ENCODE results near the gene TBX19. TPM values are rescaled to one million over a fixed set of nuclear protein-coding genes. Genes with fewer than 3 reads are reported as not detected.

TBX19 gene
- polyA plus RNA-seq, 1 experiment, result 2.3 TPM

DNA sequence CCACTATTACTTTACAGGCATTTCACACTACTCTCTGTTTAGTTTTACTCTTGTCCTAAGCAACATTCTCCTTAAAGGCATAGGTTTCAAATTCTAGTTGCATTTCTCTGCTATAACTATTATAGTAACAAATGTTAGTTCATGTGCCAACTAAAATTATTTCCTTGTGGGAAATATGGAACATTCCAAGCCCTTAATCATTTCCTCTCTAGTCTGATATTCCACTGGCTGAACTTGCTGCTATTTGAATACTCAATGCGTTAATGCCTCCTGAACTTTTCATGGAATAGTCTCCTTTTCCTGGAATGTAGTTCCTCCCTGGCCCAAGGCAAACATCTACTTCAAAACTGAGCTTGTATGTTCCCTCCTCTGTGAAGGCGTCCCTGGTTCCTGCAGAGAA is 19.3 kb upstream of the TBX19 start:
- TF ChIP-seq, protein P1, sequence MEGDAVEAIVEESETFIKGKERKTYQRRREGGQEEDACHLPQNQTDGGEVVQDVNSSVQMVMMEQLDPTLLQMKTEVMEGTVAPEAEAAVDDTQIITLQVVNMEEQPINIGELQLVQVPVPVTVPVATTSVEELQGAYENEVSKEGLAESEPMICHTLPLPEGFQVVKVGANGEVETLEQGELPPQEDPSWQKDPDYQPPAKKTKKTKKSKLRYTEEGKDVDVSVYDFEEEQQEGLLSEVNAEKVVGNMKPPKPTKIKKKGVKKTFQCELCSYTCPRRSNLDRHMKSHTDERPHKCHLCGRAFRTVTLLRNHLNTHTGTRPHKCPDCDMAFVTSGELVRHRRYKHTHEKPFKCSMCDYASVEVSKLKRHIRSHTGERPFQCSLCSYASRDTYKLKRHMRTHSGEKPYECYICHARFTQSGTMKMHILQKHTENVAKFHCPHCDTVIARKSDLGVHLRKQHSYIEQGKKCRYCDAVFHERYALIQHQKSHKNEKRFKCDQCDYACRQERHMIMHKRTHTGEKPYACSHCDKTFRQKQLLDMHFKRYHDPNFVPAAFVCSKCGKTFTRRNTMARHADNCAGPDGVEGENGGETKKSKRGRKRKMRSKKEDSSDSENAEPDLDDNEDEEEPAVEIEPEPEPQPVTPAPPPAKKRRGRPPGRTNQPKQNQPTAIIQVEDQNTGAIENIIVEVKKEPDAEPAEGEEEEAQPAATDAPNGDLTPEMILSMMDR (IDR thresholded peaks at IDR 0.05; ENCODE audit: insufficient read depth, low read depth, low read length), result no peak
- CTCF ChIA-PET, result no interaction called here
- no peaks in the 10 kb centered on the region for H3K27me3 ChIP-seq (ENCODE audit: control insufficient read depth, insufficient read depth, low read length)
- H3K4me3 ChIP-seq (ENCODE audit: low read depth, low read length), result no peak overlapping the region
- peak; percentile 65 for DNase-seq (ENCODE audit: low read depth)
- POLR2A ChIA-PET, result interaction anchor here (0.7 kb wide), 1 partner anchor 24 kb away, joined by 4 read pairs; no protein-coding TSS in a partner anchor
- peaks cover 8% of the 10 kb centered on the region; the same call in 1 of the 2 replicates for H3K36me3 ChIP-seq (ENCODE audit: control insufficient read depth, insufficient read depth, low read length)

DNA sequence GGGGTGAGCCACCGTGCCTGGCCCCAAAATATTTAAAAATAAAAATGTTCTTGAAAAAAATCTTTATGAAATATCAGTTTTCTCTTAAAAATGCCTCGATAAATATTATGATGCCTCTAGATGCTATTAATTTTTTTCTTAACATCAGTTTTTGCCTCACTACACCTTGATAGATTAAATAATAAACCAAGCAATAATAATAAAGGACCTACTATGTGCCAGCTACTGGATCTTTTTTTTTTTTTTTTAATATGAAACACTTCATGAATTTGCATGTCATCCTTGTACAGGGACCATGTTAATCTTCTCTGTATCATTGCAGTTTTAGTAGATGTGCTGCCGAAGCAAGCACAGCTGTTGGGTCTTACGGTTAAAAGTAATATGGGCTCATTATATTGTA is 17.5 kb upstream of the TBX19 start:
- POLR2A ChIA-PET, result no interaction called here
- H3K4me3 ChIP-seq (ENCODE audit: low read depth, low read length), result no peak overlapping the region
- DNase-seq (ENCODE audit: low read depth), result no peak
- H3K36me3 ChIP-seq (ENCODE audit: control insufficient read depth, insufficient read depth, low read length), result peaks cover 8% of the 10 kb centered on the region; the same call in 1 of the 2 replicates
- TF ChIP-seq, protein P1 (IDR thresholded peaks at IDR 0.05; ENCODE audit: insufficient read depth, low read depth, low read length), result no peak
- H3K27me3 ChIP-seq (ENCODE audit: control insufficient read depth, insufficient read depth, low read length), result no peaks in the 10 kb centered on the region
- CTCF ChIA-PET, result interaction anchor here (0.6 to 0.8 kb wide), 2 partner anchors 17 to 178 kb away, joined by 3 read pairs; no protein-coding TSS in a partner anchor

DNA sequence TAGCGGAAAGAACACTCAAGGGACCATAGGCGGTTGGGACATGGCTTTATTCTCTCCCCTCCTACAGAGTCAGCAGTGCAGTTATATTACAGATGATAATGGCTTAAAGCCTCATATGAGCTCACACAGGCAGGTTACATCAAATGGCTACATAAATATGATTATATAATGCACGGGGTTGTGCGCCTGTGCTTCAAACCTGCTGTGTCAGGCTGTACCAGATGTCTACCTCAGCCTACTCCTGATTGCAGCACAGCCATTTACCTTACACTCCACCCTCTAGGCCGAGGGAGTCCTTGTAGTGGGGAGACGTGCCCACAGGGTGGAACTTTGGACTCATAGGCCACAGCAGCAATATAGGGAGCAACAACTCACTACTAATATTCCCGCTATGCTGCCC is 16.4 kb upstream of the TBX19 start:
- H3K36me3 ChIP-seq (ENCODE audit: control insufficient read depth, insufficient read depth, low read length), result peaks cover 8% of the 10 kb centered on the region; the same call in 1 of the 2 replicates
- no peaks in the 10 kb centered on the region for H3K27me3 ChIP-seq (ENCODE audit: control insufficient read depth, insufficient read depth, low read length)
- no peak for DNase-seq (ENCODE audit: low read depth)
- TF ChIP-seq, protein P1 (IDR thresholded peaks at IDR 0.05; ENCODE audit: insufficient read depth, low read depth, low read length), result no peak
- H3K4me3 ChIP-seq (ENCODE audit: low read depth, low read length), result no peak overlapping the region
- POLR2A ChIA-PET, result no interaction called here
- CTCF ChIA-PET, result no interaction called here

DNA sequence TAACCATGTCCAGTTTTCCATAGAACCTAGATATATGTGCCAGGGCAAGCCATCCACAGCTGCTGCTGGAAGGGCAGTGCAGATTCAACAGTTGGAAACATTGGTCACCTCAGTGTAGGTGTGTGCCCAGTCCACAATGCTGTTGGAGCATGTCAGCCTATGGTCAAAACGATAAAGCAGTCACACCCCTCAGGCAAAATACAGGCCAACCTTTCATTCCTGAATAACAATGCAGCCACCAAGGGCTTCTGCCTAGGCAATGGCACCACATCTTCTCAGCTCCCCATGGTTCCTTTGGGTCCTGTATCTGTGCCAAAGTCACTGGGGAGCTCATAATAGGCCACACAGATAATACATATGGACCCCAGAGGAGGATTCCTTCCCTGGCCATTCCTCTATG is 15.1 kb upstream of the TBX19 start:
- no peaks in the 10 kb centered on the region for H3K27me3 ChIP-seq (ENCODE audit: control insufficient read depth, insufficient read depth, low read length)
- H3K36me3 ChIP-seq (ENCODE audit: control insufficient read depth, insufficient read depth, low read length), result peaks cover 8% of the 10 kb centered on the region; the same call in 1 of the 2 replicates
- no peak for DNase-seq (ENCODE audit: low read depth)
- ChIA-PET POLR2A (no interaction called here), CTCF (no interaction called here)
- no peak overlapping the region for H3K4me3 ChIP-seq (ENCODE audit: low read depth, low read length)
- TF ChIP-seq, protein P1 (IDR thresholded peaks at IDR 0.05; ENCODE audit: insufficient read depth, low read depth, low read length), result no peak

DNA sequence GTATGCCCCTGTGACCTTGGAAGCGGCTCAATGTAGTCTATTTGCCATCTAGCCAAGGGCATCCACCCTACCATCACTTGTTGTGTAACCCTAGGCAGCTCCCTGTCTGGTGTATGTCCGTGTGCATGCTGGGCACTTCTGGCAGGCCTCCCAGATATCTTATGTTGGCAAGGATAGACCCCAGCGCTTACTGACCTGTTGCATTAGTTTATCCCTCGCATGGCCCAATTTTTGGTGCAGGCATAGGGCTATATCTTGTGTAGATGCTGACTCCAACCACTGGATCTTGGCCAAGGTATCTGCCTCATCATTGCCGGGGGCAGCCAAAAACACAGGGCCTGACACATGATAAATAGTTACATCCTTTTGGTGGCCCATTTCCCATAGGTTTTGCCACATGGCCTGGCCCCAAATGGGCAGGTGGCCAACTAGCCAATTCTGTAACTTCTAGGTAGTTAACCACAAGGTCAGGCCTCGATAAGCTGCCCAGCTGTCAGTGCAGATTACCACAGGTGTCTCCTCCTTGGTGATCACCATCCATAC is 14.0 kb upstream of the TBX19 start:
- ChIA-PET POLR2A (no interaction called here), CTCF (no interaction called here)
- Histone ChIP-seq H3K36me3 (ENCODE audit: control insufficient read depth, insufficient read depth, low read length) (peaks cover 8% of the 10 kb centered on the region; the same call in 1 of the 2 replicates), H3K4me3 (ENCODE audit: low read depth, low read length) (no peak overlapping the region), H3K27me3 (ENCODE audit: control insufficient read depth, insufficient read depth, low read length) (no peaks in the 10 kb centered on the region)
- TF ChIP-seq, protein P1 (IDR thresholded peaks at IDR 0.05; ENCODE audit: insufficient read depth, low read depth, low read length), result no peak
- DNase-seq (ENCODE audit: low read depth), result no peak

All from BJ (cell line).